ENCODE data around the gene NLGN3. TPM values are rescaled to one million over a fixed set of nuclear protein-coding genes. Genes with fewer than 3 reads are reported as not detected.

The NLGN3 gene
- total RNA-seq, 4 donors from 2014 or later = 1.1 to 1.6 TPM; not detected in 2

- Histone ChIP-seq H3K9me3 (no peaks in the 10 kb centered on the region), H3K27ac (no peak overlapping the region), H3K4me3 (peak overlapping the region in 2 of 4 donors; percentile 49), H3K27me3 (no peaks in the 10 kb centered on the region), H3K4me1 (no peaks in the 10 kb centered on the region), H3K36me3 (no peaks in the 10 kb centered on the region)
- no peak for DNase-seq
- TF ChIP-seq CTCF (IDR thresholded peaks at IDR 0.05) (no peak), POLR2A (IDR thresholded peaks at IDR 0.05) (no peak)
These were observed 72.7 kb downstream of the NLGN3 start for GRCh38 chrX:71217298-71217697.

Small RNA genes lying within 50 kb of the gene (small RNA-seq; reads per million reads assigned to genes)
- 0 reads per million in 2 donors for gene CXorf65

Other genes with a start within 250 kb of the NLGN3 start
- not detected for gene TEX11, start 236.1 kb upstream of the NLGN3 start, total RNA-seq
- not detected for gene SLC7A3, start 213.7 kb upstream of the NLGN3 start, total RNA-seq
- gene SNX12, start 76.5 kb upstream of the NLGN3 start, total RNA-seq = 100 to 1,000 TPM in 1 of 4 donors, 10 to 100 TPM in 3; 62.7 to 108 (median 67.5) TPM
- 10 to 100 TPM; 14.0 to 39.8 (median 28.4) TPM for gene FOXO4, start 49.0 kb upstream of the NLGN3 start, total RNA-seq
- not detected for gene CXorf65, start 38.1 kb upstream of the NLGN3 start, total RNA-seq
- 100 to 1,000 TPM in 1 of 4 donors, 10 to 100 TPM in 3; 18.2 to 222 (median 62.2) TPM for gene IL2RG, start 33.3 kb upstream of the NLGN3 start, total RNA-seq
- 10 to 100 TPM; 38.5 to 87.0 (median 67.5) TPM for gene MED12, start 26.2 kb upstream of the NLGN3 start, total RNA-seq
- gene GJB1, start 78.4 kb downstream of the NLGN3 start, total RNA-seq = 10 to 100 TPM in 3 of 4 donors, 1 to 10 TPM in 1; 2.5 to 98.4 (median 65.5) TPM
- gene ZMYM3, start 109.3 kb downstream of the NLGN3 start, total RNA-seq = 10 to 100 TPM; 10.3 to 17.3 (median 15.5) TPM
- 100 to 1,000 TPM; 167 to 559 (median 214) TPM for gene NONO, start 138.8 kb downstream of the NLGN3 start, total RNA-seq
- 1 to 10 TPM in 3 of 4 donors, not detected in 1; 2.4 to 5.3 (median 3.4) TPM for gene ITGB1BP2, start 156.9 kb downstream of the NLGN3 start, total RNA-seq
- 100 to 1,000 TPM in 1 of 4 donors, 10 to 100 TPM in 3; 47.8 to 301 (median 80.0) TPM for gene TAF1, start 221.5 kb downstream of the NLGN3 start, total RNA-seq